Measurements from ENCODE around the gene FKBP8.

The FKBP8 gene

GRCh38 chr19:18514800-18515682, 28.3 kb downstream of the FKBP8 start:
- H3K4me3 ChIP-seq (ENCODE audit: control insufficient read depth, low read depth, low read length), result no peak overlapping the region
- no peak for DNase-seq (ENCODE audit: low read depth)
- no peak for TF ChIP-seq CTCF (IDR thresholded peaks at IDR 0.05; ENCODE audit: control insufficient read depth, insufficient read depth, low read depth, low read length, missing control alignments)

- TF ChIP-seq CTCF (IDR thresholded peaks at IDR 0.05; ENCODE audit: control insufficient read depth, insufficient read depth, low read depth, low read length, missing control alignments), result no peak
- no peak overlapping the region for H3K4me3 ChIP-seq (ENCODE audit: control insufficient read depth, low read depth, low read length)
- no peak for DNase-seq (ENCODE audit: low read depth)
Measured at GRCh38 chr19:18513868-18514267, 29.5 kb downstream of the FKBP8 start.

- no peak overlapping the region for H3K4me3 ChIP-seq (ENCODE audit: control insufficient read depth, low read depth, low read length)
- TF ChIP-seq CTCF (IDR thresholded peaks at IDR 0.05; ENCODE audit: control insufficient read depth, insufficient read depth, low read depth, low read length, missing control alignments), result no peak
Measured at GRCh38 chr19:18510216-18510615, 33.2 kb downstream of the FKBP8 start.

GRCh38 chr19:18508585-18508984, 34.8 kb downstream of the FKBP8 start:
- no peak for DNase-seq (ENCODE audit: low read depth)
- no peak overlapping the region for H3K4me3 ChIP-seq (ENCODE audit: control insufficient read depth, low read depth, low read length)
- TF ChIP-seq CTCF (IDR thresholded peaks at IDR 0.05; ENCODE audit: control insufficient read depth, insufficient read depth, low read depth, low read length, missing control alignments), result no peak

More at GRCh38 chr19:18510216-18510615, 33.2 kb downstream of the FKBP8 start:
- no peak for DNase-seq (ENCODE audit: low read depth)

GRCh38 chr19:18507727-18508440, 35.5 kb downstream of the FKBP8 start:
- H3K4me3 ChIP-seq (ENCODE audit: control insufficient read depth, low read depth, low read length), result no peak overlapping the region
- TF ChIP-seq CTCF (IDR thresholded peaks at IDR 0.05; ENCODE audit: control insufficient read depth, insufficient read depth, low read depth, low read length, missing control alignments), result no peak

GRCh38 chr19:18507021-18507726, 36.2 kb downstream of the FKBP8 start:
- DNase-seq (ENCODE audit: low read depth), result no peak
- no peak overlapping the region for H3K4me3 ChIP-seq (ENCODE audit: control insufficient read depth, low read depth, low read length)
- TF ChIP-seq CTCF (IDR thresholded peaks at IDR 0.05; ENCODE audit: control insufficient read depth, insufficient read depth, low read depth, low read length, missing control alignments), result no peak

More at GRCh38 chr19:18507727-18508440, 35.5 kb downstream of the FKBP8 start:
- no peak for DNase-seq (ENCODE audit: low read depth)
